Measurements from ENCODE around the gene RASD1. TPM values are rescaled to one million over a fixed set of nuclear protein-coding genes. Genes with fewer than 3 reads are reported as not detected.

RASD1 gene
- total RNA-seq, 2 experiments from 2014 or later: 0.31 to 0.48 TPM

GRCh38 chr17:17532991-17533390 is 36.8 kb upstream of the RASD1 start:
- Mint-ChIP-seq H3K27ac (no peak overlapping the region), H3K27me3 (no peaks in the 10 kb centered on the region), H3K9me3 (no peaks in the 10 kb centered on the region), H3K4me3 (no peak overlapping the region), H3K36me3 (no peaks in the 10 kb centered on the region), H3K4me1 (no peaks in the 10 kb centered on the region)
- no peak for DNase-seq

GRCh38 chr17:17531156-17531555 is 35.0 kb upstream of the RASD1 start:
- no peak overlapping the region for H3K4me3 Mint-ChIP-seq
- H3K9me3 Mint-ChIP-seq: no peaks in the 10 kb centered on the region
- no peaks in the 10 kb centered on the region for H3K27me3 Mint-ChIP-seq

GRCh38 chr17:17528696-17529652 is 32.8 kb upstream of the RASD1 start:
- Mint-ChIP-seq H3K4me3 (no peak overlapping the region), H3K9me3 (no peaks in the 10 kb centered on the region), H3K27ac (no peak overlapping the region), H3K4me1 (no peaks in the 10 kb centered on the region), H3K27me3 (no peaks in the 10 kb centered on the region), H3K36me3 (no peaks in the 10 kb centered on the region)
- DNase-seq: no peak

More at GRCh38 chr17:17531156-17531555, 35.0 kb upstream of the RASD1 start:
- no peak for DNase-seq
- no peaks in the 10 kb centered on the region for H3K36me3 Mint-ChIP-seq
- H3K27ac Mint-ChIP-seq: no peak overlapping the region
- H3K4me1 Mint-ChIP-seq: no peaks in the 10 kb centered on the region

- no peak for DNase-seq
- H3K36me3 Mint-ChIP-seq: no peaks in the 10 kb centered on the region
- H3K4me1 Mint-ChIP-seq: no peaks in the 10 kb centered on the region
- H3K4me3 Mint-ChIP-seq: no peak overlapping the region
- no peaks in the 10 kb centered on the region for H3K27me3 Mint-ChIP-seq
- H3K27ac Mint-ChIP-seq: no peak overlapping the region
- no peaks in the 10 kb centered on the region for H3K9me3 Mint-ChIP-seq
These were observed 31.8 kb upstream of the RASD1 start for GRCh38 chr17:17527956-17528500.

- Mint-ChIP-seq H3K4me3 (no peak overlapping the region), H3K36me3 (no peaks in the 10 kb centered on the region), H3K27me3 (no peaks in the 10 kb centered on the region), H3K9me3 (no peaks in the 10 kb centered on the region), H3K4me1 (no peaks in the 10 kb centered on the region), H3K27ac (no peak overlapping the region)
- no peak for DNase-seq
These were observed 31.3 kb upstream of the RASD1 start for GRCh38 chr17:17527534-17527933.

- H3K36me3 Mint-ChIP-seq: no peaks in the 10 kb centered on the region
- DNase-seq: no peak
- H3K4me3 Mint-ChIP-seq: no peak overlapping the region
- H3K9me3 Mint-ChIP-seq: no peaks in the 10 kb centered on the region
- H3K27ac Mint-ChIP-seq: no peak overlapping the region
- H3K4me1 Mint-ChIP-seq: no peaks in the 10 kb centered on the region
- H3K27me3 Mint-ChIP-seq: no peaks in the 10 kb centered on the region
These were observed 30.2 kb upstream of the RASD1 start for GRCh38 chr17:17526369-17526768.

GRCh38 chr17:17525956-17526355 is 29.8 kb upstream of the RASD1 start:
- no peaks in the 10 kb centered on the region for H3K36me3 Mint-ChIP-seq
- no peak for DNase-seq

GRCh38 chr17:17525311-17525710 is 29.1 kb upstream of the RASD1 start:
- no peaks in the 10 kb centered on the region for H3K36me3 Mint-ChIP-seq
- no peak overlapping the region for H3K27ac Mint-ChIP-seq
- H3K9me3 Mint-ChIP-seq: no peaks in the 10 kb centered on the region
- H3K27me3 Mint-ChIP-seq: no peaks in the 10 kb centered on the region
- H3K4me1 Mint-ChIP-seq: no peaks in the 10 kb centered on the region
- no peak overlapping the region for H3K4me3 Mint-ChIP-seq
- no peak for DNase-seq

More at GRCh38 chr17:17525956-17526355, 29.8 kb upstream of the RASD1 start:
- Mint-ChIP-seq H3K27ac (no peak overlapping the region), H3K4me1 (no peaks in the 10 kb centered on the region), H3K27me3 (no peaks in the 10 kb centered on the region), H3K4me3 (no peak overlapping the region), H3K9me3 (no peaks in the 10 kb centered on the region)

GRCh38 chr17:17523731-17524490 is 27.7 kb upstream of the RASD1 start:
- no peak overlapping the region for H3K4me3 Mint-ChIP-seq
- H3K9me3 Mint-ChIP-seq: no peaks in the 10 kb centered on the region

GRCh38 chr17:17523001-17523730 is 27.0 kb upstream of the RASD1 start:
- no peaks in the 10 kb centered on the region for H3K36me3 Mint-ChIP-seq
- no peak overlapping the region for H3K27ac Mint-ChIP-seq
- H3K9me3 Mint-ChIP-seq: no peaks in the 10 kb centered on the region
- H3K4me1 Mint-ChIP-seq: no peaks in the 10 kb centered on the region
- DNase-seq: no peak
- H3K4me3 Mint-ChIP-seq: no peak overlapping the region
- no peaks in the 10 kb centered on the region for H3K27me3 Mint-ChIP-seq

More at GRCh38 chr17:17523731-17524490, 27.7 kb upstream of the RASD1 start:
- H3K27ac Mint-ChIP-seq: no peak overlapping the region
- DNase-seq: no peak
- H3K27me3 Mint-ChIP-seq: no peaks in the 10 kb centered on the region
- no peaks in the 10 kb centered on the region for H3K4me1 Mint-ChIP-seq
- H3K36me3 Mint-ChIP-seq: no peaks in the 10 kb centered on the region

GRCh38 chr17:17520599-17521232 is 24.5 kb upstream of the RASD1 start:
- no peak overlapping the region for H3K27ac Mint-ChIP-seq
- no peaks in the 10 kb centered on the region for H3K27me3 Mint-ChIP-seq
- H3K9me3 Mint-ChIP-seq: no peaks in the 10 kb centered on the region

GRCh38 chr17:17519886-17520285 is 23.7 kb upstream of the RASD1 start:
- Mint-ChIP-seq H3K4me1 (peaks cover 7% of the 10 kb centered on the region), H3K27me3 (no peaks in the 10 kb centered on the region)

More at GRCh38 chr17:17520599-17521232, 24.5 kb upstream of the RASD1 start:
- Mint-ChIP-seq H3K4me1 (peaks cover 7% of the 10 kb centered on the region), H3K4me3 (no peak overlapping the region), H3K36me3 (no peaks in the 10 kb centered on the region)
- DNase-seq: no peak

GRCh38 chr17:17518951-17519350 is 22.8 kb upstream of the RASD1 start:
- peaks cover 7% of the 10 kb centered on the region for H3K4me1 Mint-ChIP-seq
- H3K27ac Mint-ChIP-seq: no peak overlapping the region
- no peak for DNase-seq

More at GRCh38 chr17:17519886-17520285, 23.7 kb upstream of the RASD1 start:
- DNase-seq: no peak
- no peak overlapping the region for H3K27ac Mint-ChIP-seq
- no peaks in the 10 kb centered on the region for H3K9me3 Mint-ChIP-seq
- no peak overlapping the region for H3K4me3 Mint-ChIP-seq
- no peaks in the 10 kb centered on the region for H3K36me3 Mint-ChIP-seq

GRCh38 chr17:17518014-17518413 is 21.8 kb upstream of the RASD1 start:
- H3K27ac Mint-ChIP-seq: no peak overlapping the region
- no peaks in the 10 kb centered on the region for H3K9me3 Mint-ChIP-seq
- no peak overlapping the region for H3K4me3 Mint-ChIP-seq
- peaks cover 7% of the 10 kb centered on the region for H3K4me1 Mint-ChIP-seq
- no peaks in the 10 kb centered on the region for H3K27me3 Mint-ChIP-seq
- DNase-seq: no peak
- no peaks in the 10 kb centered on the region for H3K36me3 Mint-ChIP-seq

More at GRCh38 chr17:17518951-17519350, 22.8 kb upstream of the RASD1 start:
- Mint-ChIP-seq H3K9me3 (no peaks in the 10 kb centered on the region), H3K36me3 (no peaks in the 10 kb centered on the region), H3K27me3 (no peaks in the 10 kb centered on the region), H3K4me3 (no peak overlapping the region)
